GM13977 (cell line): Measurements from ENCODE around the gene PTPN7.
"Not testable (repeated sequence)": the region's sequence is repeated elsewhere in the genome, so short reads cannot be mapped to it uniquely, and the experiment has no call there.

Experiments used
- DNase-seq: peaks from one replicate; pipeline ENCODE4 v3.0.0; 2012; ENCODE audit warnings: low spot score
- in situ Hi-C: fragments of 300-500 bp; cut with MboI; formaldehyde crosslinking; loops from one replicate; pipeline ENCODE4 v1.12.0; 2022; ENCODE audit warnings: low sequenced_read_pairs, low pct_unique_long_range_greater_than_20kb, mixed read lengths, inconsistent platforms; ENCODE audit not compliant: unreplicated experiment
- TF ChIP-seq, protein P1 (sequence below): IDR thresholded peaks from 2 replicates; pipeline ENCODE4 v1.5.1; 2012; ENCODE audit warnings: mild to moderate bottlenecking, control low read depth; ENCODE audit not compliant: insufficient read depth; ENCODE audit errors: extremely low read depth, missing control alignments

PTPN7 gene

DNA sequence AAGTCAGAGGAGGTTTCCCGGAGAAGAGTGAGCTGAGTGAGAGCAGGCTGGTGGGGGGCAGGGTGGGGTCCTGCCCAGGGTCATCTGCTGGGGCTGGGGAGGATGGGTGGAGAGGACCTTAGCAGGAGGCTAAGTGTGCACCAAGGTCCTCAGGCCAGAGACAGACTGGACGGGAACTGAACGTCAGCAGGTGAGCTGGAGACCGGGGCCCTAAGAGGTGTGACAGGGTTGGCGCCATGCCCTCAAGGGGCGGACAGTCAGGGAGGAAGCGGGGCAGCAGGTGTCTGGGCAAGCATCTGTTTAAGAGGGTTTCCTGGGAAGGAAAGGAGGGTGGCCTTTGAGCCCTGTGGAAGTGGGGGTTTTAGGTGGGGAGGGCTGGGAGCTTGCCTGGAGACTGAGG lies 13.6 kb upstream of the PTPN7 start:
- in situ Hi-C loops: no loop called here
- no peak for DNase-seq

GRCh38 chr1:202172015-202172355 lies 11.6 kb upstream of the PTPN7 start:
- DNase-seq: no peak
- TF ChIP-seq, protein P1, sequence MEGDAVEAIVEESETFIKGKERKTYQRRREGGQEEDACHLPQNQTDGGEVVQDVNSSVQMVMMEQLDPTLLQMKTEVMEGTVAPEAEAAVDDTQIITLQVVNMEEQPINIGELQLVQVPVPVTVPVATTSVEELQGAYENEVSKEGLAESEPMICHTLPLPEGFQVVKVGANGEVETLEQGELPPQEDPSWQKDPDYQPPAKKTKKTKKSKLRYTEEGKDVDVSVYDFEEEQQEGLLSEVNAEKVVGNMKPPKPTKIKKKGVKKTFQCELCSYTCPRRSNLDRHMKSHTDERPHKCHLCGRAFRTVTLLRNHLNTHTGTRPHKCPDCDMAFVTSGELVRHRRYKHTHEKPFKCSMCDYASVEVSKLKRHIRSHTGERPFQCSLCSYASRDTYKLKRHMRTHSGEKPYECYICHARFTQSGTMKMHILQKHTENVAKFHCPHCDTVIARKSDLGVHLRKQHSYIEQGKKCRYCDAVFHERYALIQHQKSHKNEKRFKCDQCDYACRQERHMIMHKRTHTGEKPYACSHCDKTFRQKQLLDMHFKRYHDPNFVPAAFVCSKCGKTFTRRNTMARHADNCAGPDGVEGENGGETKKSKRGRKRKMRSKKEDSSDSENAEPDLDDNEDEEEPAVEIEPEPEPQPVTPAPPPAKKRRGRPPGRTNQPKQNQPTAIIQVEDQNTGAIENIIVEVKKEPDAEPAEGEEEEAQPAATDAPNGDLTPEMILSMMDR: no peak
- in situ Hi-C loops: no loop called here

More for the DNA sequence above, 13.6 kb upstream of the PTPN7 start:
- TF ChIP-seq, protein P1: no peak

GRCh38 chr1:202171292-202172014 lies 11.1 kb upstream of the PTPN7 start:
- in situ Hi-C loops: no loop called here
- DNase-seq: no peak
- TF ChIP-seq, protein P1: no peak

GRCh38 chr1:202170726-202171125 lies 10.3 kb upstream of the PTPN7 start:
- in situ Hi-C loops: no loop called here
- TF ChIP-seq, protein P1: no peak
- no peak for DNase-seq

DNA sequence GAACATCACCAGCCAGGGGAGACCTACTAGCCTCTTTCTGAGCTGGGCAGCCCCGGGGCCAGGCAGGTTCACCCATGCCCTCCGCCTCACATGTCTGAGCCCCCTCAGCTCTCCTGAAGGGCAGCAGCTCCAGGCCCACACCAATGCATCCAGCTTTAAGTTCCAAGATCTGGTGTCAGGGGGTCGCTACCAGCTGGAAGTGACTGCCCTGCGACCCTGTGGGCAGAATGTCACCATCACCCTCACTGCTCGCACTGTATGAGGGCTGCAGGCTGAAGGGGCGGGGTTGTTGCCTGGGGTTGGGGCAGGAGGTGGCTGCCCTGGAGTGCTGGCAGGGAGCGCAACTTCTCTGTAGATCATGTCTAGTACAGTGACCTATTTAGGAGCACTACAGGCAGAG lies 8.5 kb upstream of the PTPN7 start:
- TF ChIP-seq, protein P1: no peak
- in situ Hi-C loops: no loop called here
- DNase-seq: no peak

- in situ Hi-C loops: no loop called here
- DNase-seq: no peak
- TF ChIP-seq, protein P1: no peak
Measured at GRCh38 chr1:202167708-202168415, 7.5 kb upstream of the PTPN7 start.

- in situ Hi-C loops, DNase-seq: not testable (repeated sequence)
Measured at GRCh38 chr1:202167054-202167453, 6.7 kb upstream of the PTPN7 start.
